ENCODE data around the gene TCF4. TPM values are rescaled to one million over a fixed set of nuclear protein-coding genes. Genes with fewer than 3 reads are reported as not detected.

TCF4 gene
- total and polyA plus RNA-seq, 2 of the 13 experiments (the other 11 are each of a cell fraction or from before 2014, with no cell fraction given), result not detected

- Histone ChIP-seq H3K79me2 (ENCODE audit: insufficient read depth, low read length) (no peaks in the 10 kb centered on the region), H3K36me3 (replicated peaks in 1 of 2; ENCODE audit: control insufficient read depth in 1 of 2, insufficient read depth in 2 of 2, low read length in 2 of 2) (no peaks in the 10 kb centered on the region), H3K4me2 (ENCODE audit: low read depth, low read length) (no peak overlapping the region), H3K27ac (ENCODE audit: extremely low read length, insufficient read depth, low read length) (no peak overlapping the region), H3K9ac (ENCODE audit: insufficient read depth, low read depth, low read length) (no peak overlapping the region), H3K27me3 (ENCODE audit: control insufficient read depth in 1 of 2, insufficient read depth in 2 of 2, low read length in 2 of 2) (no peaks in the 10 kb centered on the region), H3K9me3 (ENCODE audit: low read length) (no peaks in the 10 kb centered on the region), H2AFZ (ENCODE audit: low read length) (no peak overlapping the region), H3K4me1 (ENCODE audit: insufficient read depth, low read length) (no peaks in the 10 kb centered on the region), H3K4me3 (replicated peaks in 1 of 3; ENCODE audit: insufficient read depth in 1 of 3, low read depth in 2 of 3, low read length in 3 of 3) (no peak overlapping the region), H4K20me1 (ENCODE audit: insufficient read depth, low read length) (no peaks in the 10 kb centered on the region)
- DNase-seq (ENCODE audit: low spot score), result no peak
- in situ Hi-C loops (cut with HindIII; ENCODE audit: extremely low pct_ligation_motif_present, low pct_unique_long_range_greater_than_20kb), result no loop called here
- no peak for ATAC-seq
- TF ChIP-seq ZNF615 (CRISPR knock-in tag; IDR thresholded peaks at IDR 0.05; ENCODE audit: borderline replicate concordance), result no peak
- TF ChIP-seq GTF3A (CRISPR knock-in tag; conservative IDR thresholded peaks at IDR 0.05), result no peak
- TF ChIP-seq JUND (CRISPR knock-in tag; IDR thresholded peaks at IDR 0.05), result no peak
- no peak for TF ChIP-seq PRDM15 (CRISPR knock-in tag; IDR thresholded peaks at IDR 0.05)
- TF ChIP-seq GMEB2 (CRISPR knock-in tag; IDR thresholded peaks at IDR 0.05; ENCODE audit: low read depth), result no peak
- TF ChIP-seq PBX3 (CRISPR knock-in tag; IDR thresholded peaks at IDR 0.05; ENCODE audit: borderline replicate concordance), result no peak
- FAIRE-seq, result no peak
- 81% methylated on average over 2 of the region's 2 CpGs for whole genome bisulfite sequencing (ENCODE audit: low lambda C conversion rate)
- ChIA-PET CTCF (ENCODE audit: low intra/inter-chr PET ratio, low total read pairs) (no interaction called here), POLR2A (no interaction called here)
- intact Hi-C loops (cut with micrococcal nuclease; ENCODE audit: unreplicated experiment), result no loop called here
- BruUV-seq (replicated peaks), result no TSS peak
These were observed 256.7 kb downstream of the TCF4 start for GRCh38 chr18:55331301-55331700.

All from HepG2 (cell line).